ENCODE measurements around the gene DYRK1A. TPM values are rescaled to one million over a fixed set of nuclear protein-coding genes. Genes with fewer than 3 reads are reported as not detected.

Gene DYRK1A
- total and polyA plus RNA-seq, 2 experiments from 2014 or later: 4.2 to 61.7 TPM

- H3K27me3 ChIP-seq: no peaks in the 10 kb centered on the region
- peaks cover 20% of the 10 kb centered on the region for H3K4me1 ChIP-seq (ENCODE audit: low read depth)
- no peaks in the 10 kb centered on the region for H3K9me3 ChIP-seq (ENCODE audit: low read depth)
- peaks cover 7% of the 10 kb centered on the region for H3K36me3 ChIP-seq
- peak overlapping the region; percentile 84 for H3K4me3 ChIP-seq
- peak overlapping the region; percentile 100 for H3K27ac ChIP-seq
- TF ChIP-seq CTCF (IDR thresholded peaks at IDR 0.05; ENCODE audit: low read depth, low read length): no peak
- DNase-seq (ENCODE audit: low read depth in 1 of 2, low spot score in 1 of 2): peak; percentile 79 to 85
These were observed 774 bp upstream of the DYRK1A start for GRCh38 chr21:37365517-37366481.

- Histone ChIP-seq H3K36me3 (peaks cover 7% of the 10 kb centered on the region), H3K27me3 (no peaks in the 10 kb centered on the region), H3K9me3 (ENCODE audit: low read depth) (no peaks in the 10 kb centered on the region), H3K27ac (peak overlapping the region; percentile 100), H3K4me1 (ENCODE audit: low read depth) (peaks cover 22% of the 10 kb centered on the region), H3K4me3 (peak overlapping the region; percentile 78)
- TF ChIP-seq CTCF (IDR thresholded peaks at IDR 0.05; ENCODE audit: low read depth, low read length): no peak
- DNase-seq (ENCODE audit: low read depth in 1 of 2, low spot score in 1 of 2): peak in 1 of 2 donors; percentile 20
These were observed 746 bp downstream of the DYRK1A start for GRCh38 chr21:37367336-37367702.

- Histone ChIP-seq H3K4me1 (ENCODE audit: low read depth) (peaks cover 24% of the 10 kb centered on the region), H3K9me3 (ENCODE audit: low read depth) (no peaks in the 10 kb centered on the region), H3K4me3 (peak overlapping the region; percentile 78), H3K27me3 (no peaks in the 10 kb centered on the region), H3K36me3 (peaks cover 7% of the 10 kb centered on the region), H3K27ac (peak overlapping the region; percentile 100)
- no peak for TF ChIP-seq CTCF (IDR thresholded peaks at IDR 0.05; ENCODE audit: low read depth, low read length)
- peak; percentile 50 to 52 for DNase-seq (ENCODE audit: low read depth in 1 of 2, low spot score in 1 of 2)
These were observed 1.3 kb downstream of the DYRK1A start for GRCh38 chr21:37367703-37368540.

GRCh38 chr21:37368541-37369279, 2.1 kb downstream of the DYRK1A start:
- H3K27me3 ChIP-seq: no peaks in the 10 kb centered on the region
- peak in 1 of 2 donors; percentile 28 for DNase-seq (ENCODE audit: low read depth in 1 of 2, low spot score in 1 of 2)

More at GRCh38 chr21:37368541-37369279, 2.1 kb downstream of the DYRK1A start:
- Histone ChIP-seq H3K4me3 (peak overlapping the region; percentile 78), H3K9me3 (ENCODE audit: low read depth) (no peaks in the 10 kb centered on the region), H3K4me1 (ENCODE audit: low read depth) (peaks cover 24% of the 10 kb centered on the region), H3K27ac (peak overlapping the region; percentile 100), H3K36me3 (peaks cover 7% of the 10 kb centered on the region)
- no peak for TF ChIP-seq CTCF (IDR thresholded peaks at IDR 0.05; ENCODE audit: low read depth, low read length)

Measured in cardiac muscle cell (in vitro differentiated cells and primary cell).